HuH-7.5 (cell line): ENCODE measurements around the gene ZNF770.

Experiments used
- DNase-seq: peaks from one replicate; pipeline ENCODE4 v3.0.0; 2011; ENCODE audit warnings: low spot score

Gene ZNF770

GRCh38 chr15:34988027-34988902 lies at the start of gene ZNF770:
TSS of gene ZNF770 (minus strand) at chr15:34988287. CDS start at chr15:34983434, 4,853 bp downstream.
- peak; percentile 59 for DNase-seq

GRCh38 chr15:35028235-35028984 lies 40.3 kb upstream of the ZNF770 start:
- no peak for DNase-seq

GRCh38 chr15:35023804-35024203 lies 35.7 kb upstream of the ZNF770 start:
- DNase-seq: no peak

- DNase-seq: no peak
Measured at GRCh38 chr15:35020974-35021373, 32.9 kb upstream of the ZNF770 start.

- no peak for DNase-seq
Measured at GRCh38 chr15:35019404-35020327, 31.6 kb upstream of the ZNF770 start.

GRCh38 chr15:35014241-35014640 lies 26.2 kb upstream of the ZNF770 start:
- DNase-seq: no peak

GRCh38 chr15:35013370-35013769 lies 25.3 kb upstream of the ZNF770 start:
- no peak for DNase-seq

GRCh38 chr15:35007397-35007796 lies 19.3 kb upstream of the ZNF770 start:
- no peak for DNase-seq

- DNase-seq: no peak
Measured at GRCh38 chr15:35005933-35006332, 17.8 kb upstream of the ZNF770 start.

GRCh38 chr15:35003928-35004327 lies 15.8 kb upstream of the ZNF770 start:
- DNase-seq: no peak

GRCh38 chr15:35000511-35000910 lies 12.4 kb upstream of the ZNF770 start:
- DNase-seq: no peak

- DNase-seq: no peak
Measured at GRCh38 chr15:34999906-35000305, 11.8 kb upstream of the ZNF770 start.

- DNase-seq: no peak
Measured at GRCh38 chr15:34994925-34995324, 6.8 kb upstream of the ZNF770 start.

GRCh38 chr15:34993877-34994276 lies 5.8 kb upstream of the ZNF770 start:
- DNase-seq: no peak

GRCh38 chr15:34993412-34993811 lies 5.3 kb upstream of the ZNF770 start:
- no peak for DNase-seq

- no peak for DNase-seq
Measured at GRCh38 chr15:34987609-34988026, 469 bp downstream of the ZNF770 start.

GRCh38 chr15:34986771-34987480 lies 1.2 kb downstream of the ZNF770 start:
- DNase-seq: no peak

- DNase-seq: no peak
Measured at GRCh38 chr15:34986326-34986725, 1.8 kb downstream of the ZNF770 start.

GRCh38 chr15:34984889-34985630 lies 3.0 kb downstream of the ZNF770 start:
- DNase-seq: no peak

- no peak for DNase-seq
Measured at GRCh38 chr15:34976743-34977142, 11.3 kb downstream of the ZNF770 start.

GRCh38 chr15:34976073-34976472 lies 12.0 kb downstream of the ZNF770 start:
- no peak for DNase-seq
